ENCODE results near the gene LCE1E. TPM values are rescaled to one million over a fixed set of nuclear protein-coding genes. Genes with fewer than 3 reads are reported as not detected.

The LCE1E gene
- total and polyA plus RNA-seq, 2 donors (not counting 3 experiments of a cell fraction or from before 2014, with no cell fraction given) = not detected

GRCh38 chr1:152806576-152806975 is 20.5 kb downstream of the LCE1E start, which contains the start of gene LCE1C:
Gene LCE1C (minus strand): TSS chr1:152806651. CDS start chr1:152805478, 1,173 bp downstream.
- H3K79me2 ChIP-seq (ENCODE audit: control insufficient read depth, insufficient read depth, low read length) = no peaks in the 10 kb centered on the region
- no peak within 1 kb of the TSS for H3K4me3 ChIP-seq (replicated peaks in 1 of 3; ENCODE audit: insufficient read depth in 1 of 3, low read depth in 1 of 3, low read length in 3 of 3)
- BruUV-seq (replicated peaks) = no TSS peak
- H3K4me2 ChIP-seq (ENCODE audit: insufficient read depth, low read length) = no peak within 1 kb of the TSS
- no peaks in the 10 kb centered on the region for H4K20me1 ChIP-seq (replicated peaks; ENCODE audit: control insufficient read depth, extremely low read depth, insufficient read depth, low read length)
- DNase-seq (ENCODE audit: low read depth, low spot score) = no peak
- no peak for TF ChIP-seq CTCF (IDR thresholded peaks at IDR 0.05; ENCODE audit: extremely low read depth in 1 of 2, insufficient read depth in 1 of 2, low read depth in 1 of 2, low read length in 2 of 2)
- no peak for TF ChIP-seq POLR2AphosphoS5 (IDR thresholded peaks at IDR 0.05; ENCODE audit: insufficient read depth, low read depth, low read length)
- no peak for TF ChIP-seq FOS (IDR thresholded peaks at IDR 0.05; ENCODE audit: borderline replicate concordance, insufficient read depth, low read length)
- TF ChIP-seq MAX (IDR thresholded peaks at IDR 0.05; ENCODE audit: insufficient read depth, insufficient read length) = no peak
- no peak within 1 kb of the TSS for H2AFZ ChIP-seq (ENCODE audit: low read depth, low read length)
- ChIA-PET CTCF (no interaction called here), POLR2A (no interaction called here)
- H3K27ac ChIP-seq (ENCODE audit: insufficient read depth, low read depth, low read length) = no peak within 1 kb of the TSS
- H3K9me1 ChIP-seq (replicated peaks; ENCODE audit: control insufficient read depth, extremely low read depth, insufficient read depth, low read length) = no peaks in the 10 kb centered on the region
- H3K27me3 ChIP-seq (ENCODE audit: control insufficient read depth in 2 of 2, insufficient read depth in 2 of 2, low read length in 2 of 2) = no peaks in the 10 kb centered on the region
- H3K9ac ChIP-seq (replicated peaks; ENCODE audit: extremely low read depth, insufficient read depth, low read length) = no peak within 1 kb of the TSS
- no peaks in the 10 kb centered on the region for H3K36me3 ChIP-seq (ENCODE audit: control insufficient read depth in 2 of 2, extremely low read depth in 1 of 2, insufficient read depth in 2 of 2, low read length in 2 of 2)
- H3K9me3 ChIP-seq (replicated peaks; ENCODE audit: control insufficient read depth, insufficient read depth, low read length) = no peaks in the 10 kb centered on the region
- intact Hi-C loops (cut with micrococcal nuclease) (no loop called here), dilution Hi-C loops (cut with MboI; ENCODE audit: extremely low pct_ligation_motif_present, low sequenced_read_pairs) (no loop called here)
- no peak for FAIRE-seq
- H3K4me1 ChIP-seq (ENCODE audit: control insufficient read depth, extremely low read depth, insufficient read depth, low read length) = no peaks in the 10 kb centered on the region

GRCh38 chr1:152811050-152811449 is 25.0 kb downstream of the LCE1E start:
- H3K4me1 ChIP-seq (ENCODE audit: control insufficient read depth, extremely low read depth, insufficient read depth, low read length) = no peaks in the 10 kb centered on the region
- FAIRE-seq (no peak), DNase-seq (ENCODE audit: low read depth, low spot score) (no peak)
- H3K36me3 ChIP-seq (ENCODE audit: control insufficient read depth in 2 of 2, extremely low read depth in 1 of 2, insufficient read depth in 2 of 2, low read length in 2 of 2) = no peaks in the 10 kb centered on the region
- H3K9me1 ChIP-seq (replicated peaks; ENCODE audit: control insufficient read depth, extremely low read depth, insufficient read depth, low read length) = no peaks in the 10 kb centered on the region
- H3K4me2 ChIP-seq (ENCODE audit: insufficient read depth, low read length) = no peak overlapping the region
- H3K4me3 ChIP-seq (replicated peaks in 1 of 3; ENCODE audit: insufficient read depth in 1 of 3, low read depth in 1 of 3, low read length in 3 of 3) = no peak overlapping the region
- no TSS peak for BruUV-seq (replicated peaks)
- H3K27me3 ChIP-seq (ENCODE audit: control insufficient read depth in 2 of 2, insufficient read depth in 2 of 2, low read length in 2 of 2) = no peaks in the 10 kb centered on the region
- dilution Hi-C loops (cut with MboI; ENCODE audit: extremely low pct_ligation_motif_present, low sequenced_read_pairs) (no loop called here), intact Hi-C loops (cut with micrococcal nuclease) (no loop called here)
- H2AFZ ChIP-seq (ENCODE audit: low read depth, low read length) = no peak overlapping the region
- ChIA-PET POLR2A (no interaction called here), CTCF (no interaction called here)
- TF ChIP-seq POLR2AphosphoS5 (IDR thresholded peaks at IDR 0.05; ENCODE audit: insufficient read depth, low read depth, low read length) = no peak
- TF ChIP-seq EZH2 (IDR thresholded peaks at IDR 0.05; ENCODE audit: borderline replicate concordance, low read depth, low read length, severe bottlenecking) = no peak
- no peak for TF ChIP-seq CTCF (IDR thresholded peaks at IDR 0.05; ENCODE audit: extremely low read depth in 1 of 2, insufficient read depth in 1 of 2, low read depth in 1 of 2, low read length in 2 of 2)
- TF ChIP-seq JUN (IDR thresholded peaks at IDR 0.05; ENCODE audit: borderline replicate concordance, insufficient read depth, insufficient read length, low read depth) = no peak
- TF ChIP-seq MAX (IDR thresholded peaks at IDR 0.05; ENCODE audit: insufficient read depth, insufficient read length) = no peak
- TF ChIP-seq MYC (IDR thresholded peaks at IDR 0.05; ENCODE audit: low read depth, low read length) = no peak
- TF ChIP-seq GATA2 (IDR thresholded peaks at IDR 0.05; ENCODE audit: insufficient read depth, insufficient read length, low read depth, low read length) = no peak
- TF ChIP-seq POLR2A (IDR thresholded peaks at IDR 0.05; ENCODE audit: low read depth, low read length) = no peak
- TF ChIP-seq FOS (IDR thresholded peaks at IDR 0.05; ENCODE audit: borderline replicate concordance, insufficient read depth, low read length) = no peak
- H4K20me1 ChIP-seq (replicated peaks; ENCODE audit: control insufficient read depth, extremely low read depth, insufficient read depth, low read length) = no peaks in the 10 kb centered on the region
- H3K9me3 ChIP-seq (replicated peaks; ENCODE audit: control insufficient read depth, insufficient read depth, low read length) = no peaks in the 10 kb centered on the region
- no peak overlapping the region for H3K27ac ChIP-seq (ENCODE audit: insufficient read depth, low read depth, low read length)
- H3K9ac ChIP-seq (replicated peaks; ENCODE audit: extremely low read depth, insufficient read depth, low read length) = no peak overlapping the region
- H3K79me2 ChIP-seq (ENCODE audit: control insufficient read depth, insufficient read depth, low read length) = no peaks in the 10 kb centered on the region

Data from endothelial cell of umbilical vein (primary cell).